ENCODE measurements around the gene WDR93. TPM values are rescaled to one million over a fixed set of nuclear protein-coding genes. Genes with fewer than 3 reads are reported as not detected.

Gene WDR93
- total RNA-seq, 1 donor, result 0.09 TPM

DNA sequence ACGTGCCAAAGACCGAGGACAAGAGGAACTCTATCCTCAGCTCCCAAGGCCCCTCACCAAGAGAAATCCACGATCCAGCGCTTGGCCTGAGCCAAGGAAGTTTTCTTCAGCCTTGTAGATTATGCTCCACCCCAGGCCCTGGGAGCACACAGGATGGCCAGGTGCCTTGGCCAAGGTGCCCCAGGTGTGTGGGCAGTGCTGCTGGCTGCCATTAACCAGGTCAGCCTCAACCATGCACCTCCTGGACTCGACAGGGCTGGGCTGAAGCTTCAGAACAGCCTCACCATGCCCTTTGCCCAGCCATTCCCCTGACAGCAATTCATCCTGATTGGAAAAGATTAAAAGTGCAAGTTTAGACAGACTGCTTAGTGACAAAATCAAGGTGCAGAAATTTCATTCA is 71.3 kb downstream of the WDR93 start:
- H3K4me3 ChIP-seq (ENCODE audit: low read depth, low read length), result no peak overlapping the region
- DNase-seq (ENCODE audit: low read depth), result no peak
- TF ChIP-seq CTCF (IDR thresholded peaks at IDR 0.05; ENCODE audit: insufficient read depth, low read length), result no peak

GRCh38 chr15:89765694-89766093 is 75.1 kb downstream of the WDR93 start:
- no peak for DNase-seq (ENCODE audit: low read depth)
- H3K4me3 ChIP-seq (ENCODE audit: low read depth, low read length), result no peak overlapping the region
- TF ChIP-seq CTCF (IDR thresholded peaks at IDR 0.05; ENCODE audit: insufficient read depth, low read length), result no peak

DNA sequence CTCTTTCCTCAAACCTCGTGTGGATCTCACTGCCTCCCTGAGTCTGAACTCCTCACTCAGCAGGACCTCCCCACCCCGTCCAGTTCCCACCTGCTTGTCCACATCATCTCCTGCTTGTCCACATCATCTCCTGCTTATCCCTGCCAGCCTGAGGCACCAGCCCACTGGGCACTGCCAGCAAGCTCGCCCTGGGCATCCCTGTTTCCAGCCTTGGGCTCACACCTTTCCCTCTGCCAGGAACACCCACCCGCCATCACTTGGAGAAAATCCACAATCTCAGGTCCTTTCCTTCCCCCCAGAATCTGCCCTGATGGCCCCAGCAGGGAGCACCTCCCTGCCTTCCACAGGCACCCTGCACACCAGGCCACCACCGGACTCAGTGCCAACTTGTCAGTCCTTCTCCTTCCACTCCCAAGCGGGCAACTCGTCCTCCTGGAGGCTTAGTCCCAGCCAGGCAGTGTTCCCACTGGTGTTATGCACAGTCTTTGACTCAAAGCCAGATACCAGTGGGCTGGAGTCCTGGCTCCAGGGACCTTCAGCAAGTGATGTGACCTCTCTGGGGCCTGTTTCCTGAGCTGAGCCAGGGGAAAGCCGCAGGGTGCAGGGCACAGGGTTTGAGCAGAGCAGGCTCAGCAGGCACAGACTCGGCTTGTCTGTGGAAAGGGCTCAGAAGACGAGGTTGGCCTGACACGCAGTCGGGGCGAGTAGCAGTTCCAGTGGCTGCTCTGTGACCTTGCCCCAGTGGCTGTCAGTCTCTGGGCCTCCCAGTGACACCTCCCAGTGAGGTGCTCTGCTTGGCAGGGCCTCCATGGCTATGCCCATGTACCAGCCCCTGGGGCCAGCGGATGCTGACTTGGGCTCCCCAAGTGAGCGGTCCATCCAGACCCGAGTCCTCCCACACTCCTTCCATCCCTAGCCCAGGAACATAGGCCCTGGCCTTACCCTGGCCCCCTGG is 76.0 kb downstream of the WDR93 start:
- no peak overlapping the region for H3K4me3 ChIP-seq (ENCODE audit: low read depth, low read length)
- TF ChIP-seq CTCF (IDR thresholded peaks at IDR 0.05; ENCODE audit: insufficient read depth, low read length), result no peak

DNA sequence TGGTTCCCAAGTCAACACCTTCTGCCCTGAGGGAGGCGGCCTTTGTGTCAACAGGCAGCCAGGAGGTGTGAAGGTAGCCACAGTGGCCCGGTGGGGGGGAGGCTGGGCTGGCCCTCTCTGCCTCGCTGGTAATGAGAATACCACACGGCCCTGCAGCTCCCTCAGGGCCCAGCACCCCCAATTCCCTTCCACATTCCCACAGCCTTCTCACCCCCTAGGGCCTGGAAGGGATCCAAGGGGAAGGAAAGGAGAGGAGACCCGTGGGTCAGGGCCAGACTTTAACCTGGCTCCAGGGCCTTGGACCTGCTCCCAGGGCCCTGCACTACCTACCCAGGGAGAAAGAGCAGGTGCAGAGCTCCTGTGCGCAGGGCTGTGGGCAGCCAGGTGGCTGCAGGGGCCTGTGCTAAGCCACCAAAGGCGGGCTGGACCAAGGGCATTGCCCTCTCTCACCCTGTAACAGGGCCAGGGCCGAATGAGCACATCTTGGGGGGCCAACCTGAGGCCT is 76.9 kb downstream of the WDR93 start:
- DNase-seq (ENCODE audit: low read depth), result no peak
- TF ChIP-seq CTCF (IDR thresholded peaks at IDR 0.05; ENCODE audit: insufficient read depth, low read length), result no peak
- H3K4me3 ChIP-seq (ENCODE audit: low read depth, low read length), result no peak overlapping the region

More for the DNA sequence above, 76.0 kb downstream of the WDR93 start:
- no peak for DNase-seq (ENCODE audit: low read depth)

DNA sequence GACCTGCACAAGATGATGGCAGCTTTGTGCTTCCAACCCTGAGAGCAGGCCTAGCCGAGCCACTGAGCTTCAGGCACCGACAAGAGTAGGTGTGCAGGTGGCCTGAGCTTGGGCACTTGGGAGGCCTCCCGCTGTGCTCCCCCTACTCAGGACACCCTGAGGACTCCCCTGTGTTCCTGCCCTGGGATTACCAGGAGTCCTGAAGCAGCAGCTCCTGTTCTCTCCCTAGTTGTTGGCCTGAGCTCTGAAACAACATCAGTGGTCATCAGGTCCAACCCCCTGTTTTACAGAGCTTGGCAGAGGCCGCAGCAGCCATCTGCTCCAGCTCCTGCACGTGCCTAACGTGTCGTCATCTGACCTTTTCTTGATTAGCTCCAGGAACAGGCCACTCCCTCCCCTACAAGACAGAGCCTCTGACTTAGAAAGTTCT is 77.5 kb downstream of the WDR93 start:
- no peak for TF ChIP-seq CTCF (IDR thresholded peaks at IDR 0.05; ENCODE audit: insufficient read depth, low read length)
- peak; percentile 89 for DNase-seq (ENCODE audit: low read depth)
- H3K4me3 ChIP-seq (ENCODE audit: low read depth, low read length), result no peak overlapping the region

DNA sequence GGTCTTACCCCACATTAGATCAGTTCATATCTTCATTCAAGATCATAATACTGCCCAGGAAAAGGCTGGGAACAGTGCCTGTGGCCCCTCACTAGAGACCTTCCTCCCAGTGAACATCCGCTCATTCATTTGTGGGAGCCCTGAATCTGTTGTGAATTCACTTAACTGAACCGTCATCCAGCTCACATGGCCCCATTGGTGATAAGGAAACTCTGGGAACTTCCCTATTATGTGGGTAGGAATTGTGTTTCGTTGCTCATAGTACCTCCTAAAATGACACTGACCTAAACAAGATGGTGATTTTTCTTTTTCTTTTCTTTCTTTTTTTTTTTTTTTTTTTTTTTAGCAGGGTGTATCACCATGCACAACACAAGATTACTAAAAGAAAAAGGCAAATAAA is 78.8 kb downstream of the WDR93 start:
- TF ChIP-seq CTCF (IDR thresholded peaks at IDR 0.05; ENCODE audit: insufficient read depth, low read length), result no peak
- DNase-seq (ENCODE audit: low read depth), result no peak
- H3K4me3 ChIP-seq (ENCODE audit: low read depth, low read length), result no peak overlapping the region
